Fibroblast of skin of back (primary cell): ENCODE data around the gene ACTR5. TPM values are rescaled to one million over a fixed set of nuclear protein-coding genes. Genes with fewer than 3 reads are reported as not detected.

Experiments used
- DNase-seq: peaks from one replicate; pipeline ENCODE4 v3.0.0-alpha.2; 2013
- polyA plus RNA-seq, 2 experiments: library from polyadenylated mRNA; unstranded; fragments of 120-200 nt; gene quantifications; one replicate each; pipeline ENCODE4 v1.2.1, GENCODE V29; 2013; ENCODE audit not compliant: insufficient read length in 2 of 2

The ACTR5 gene
- polyA plus RNA-seq (2013, experiment 1 of 2; ENCODE audit: insufficient read length): 5.5 TPM
- 3.2 TPM for polyA plus RNA-seq (2013, experiment 2 of 2; ENCODE audit: insufficient read length)

- peak; percentile 85 for DNase-seq
These were observed at the start of gene ACTR5 for GRCh38 chr20:38748097-38748860. Gene ACTR5, plus strand, starts transcription at chr20:38748460. Its CDS starts 19 bp downstream, at chr20:38748479.

- DNase-seq: no peak
These were observed 49.7 kb upstream of the ACTR5 start for GRCh38 chr20:38698541-38698940.

- DNase-seq: no peak
These were observed 48.1 kb upstream of the ACTR5 start for GRCh38 chr20:38700141-38700540.

GRCh38 chr20:38700926-38701325 lies 47.3 kb upstream of the ACTR5 start:
- no peak for DNase-seq

- DNase-seq: no peak
These were observed 44.7 kb upstream of the ACTR5 start for GRCh38 chr20:38703526-38703925.

- DNase-seq: no peak
These were observed 44.1 kb upstream of the ACTR5 start for GRCh38 chr20:38704136-38704535.

GRCh38 chr20:38706509-38706908 lies 41.8 kb upstream of the ACTR5 start:
- DNase-seq: no peak

- no peak for DNase-seq
These were observed 34.0 kb upstream of the ACTR5 start for GRCh38 chr20:38714308-38714707.

GRCh38 chr20:38715646-38716045 lies 32.6 kb upstream of the ACTR5 start:
- DNase-seq: no peak

- DNase-seq: no peak
These were observed 25.6 kb upstream of the ACTR5 start for GRCh38 chr20:38722683-38723016.

- no peak for DNase-seq
These were observed 25.0 kb upstream of the ACTR5 start for GRCh38 chr20:38723017-38723847.

- no peak for DNase-seq
These were observed 24.2 kb upstream of the ACTR5 start, which contains the start of gene SLC32A1 for GRCh38 chr20:38723848-38724625. Gene SLC32A1, plus strand, starts transcription at chr20:38724486. Its CDS starts 239 bp downstream, at chr20:38724725.

- no peak for DNase-seq
These were observed 23.6 kb upstream of the ACTR5 start for GRCh38 chr20:38724626-38725147.

- no peak for DNase-seq
These were observed 22.9 kb upstream of the ACTR5 start for GRCh38 chr20:38725148-38725901.

GRCh38 chr20:38725931-38726803 lies 22.1 kb upstream of the ACTR5 start:
- DNase-seq: peak; percentile 36

- DNase-seq: peak; percentile 13
These were observed 21.3 kb upstream of the ACTR5 start for GRCh38 chr20:38726804-38727606.

GRCh38 chr20:38727607-38728190 lies 20.6 kb upstream of the ACTR5 start:
- no peak for DNase-seq

GRCh38 chr20:38728191-38728781 lies 20.0 kb upstream of the ACTR5 start:
- no peak for DNase-seq
